Fibroblast of lung (primary cell): ENCODE measurements around the gene RAVER2. TPM values are rescaled to one million over a fixed set of nuclear protein-coding genes. Genes with fewer than 3 reads are reported as not detected.

Source experiments
- DNase-seq, 2 donors: peaks; one replicate each; pipeline versions ENCODE4 v3.0.0 to v3.0.0-alpha.2; 2010; ENCODE audit warnings: low read depth in 2 of 2
- H2AFZ ChIP-seq: 2 replicates; pipeline ENCODE4 v1.5.1; 2012; ENCODE audit warnings: low read length, control low read depth, inconsistent platforms
- H3K27ac ChIP-seq: 2 replicates; pipeline ENCODE4 v1.5.1; 2011; ENCODE audit warnings: low read length, control low read depth; ENCODE audit not compliant: insufficient read depth
- H3K27me3 ChIP-seq: 2 replicates; pipeline ENCODE4 v1.5.1; 2011; ENCODE audit warnings: mild to moderate bottlenecking, low read length; ENCODE audit not compliant: control insufficient read depth, insufficient read depth
- H3K36me3 ChIP-seq: 2 replicates; pipeline ENCODE4 v1.5.1; 2011; ENCODE audit warnings: low read length; ENCODE audit not compliant: control insufficient read depth, insufficient read depth
- H3K4me1 ChIP-seq: 2 replicates; pipeline ENCODE4 v1.5.1; 2011; ENCODE audit warnings: low read length; ENCODE audit not compliant: control insufficient read depth, insufficient read depth; ENCODE audit errors: extremely low read depth
- H3K4me2 ChIP-seq: 2 replicates; pipeline ENCODE4 v1.5.1; 2011; ENCODE audit warnings: low read length, control low read depth; ENCODE audit not compliant: insufficient read depth; ENCODE audit errors: extremely low read depth
- H3K4me3 ChIP-seq, 4 experiments: fragments of 200-600 bp in 1 of 4; sonication (generic) in 1 of 4; replicated peaks in 1 of 4; 2 replicates each; pipeline ENCODE4 v1.5.1; 2011 to 2016; ENCODE audit warnings: low read length in 4 of 4, low read depth in 3 of 4, mild to moderate bottlenecking in 3 of 4, control low read depth in 2 of 4, inconsistent platforms in 1 of 4, mixed read lengths in 1 of 4; ENCODE audit not compliant: insufficient read depth in 1 of 4; ENCODE audit errors: control extremely low read depth in 1 of 4
- H3K79me2 ChIP-seq: 2 replicates; pipeline ENCODE4 v1.5.1; 2012; ENCODE audit warnings: mild to moderate bottlenecking, low read length, inconsistent platforms; ENCODE audit not compliant: control insufficient read depth, insufficient read depth
- H3K9ac ChIP-seq: 2 replicates; pipeline ENCODE4 v1.5.1; 2011; ENCODE audit warnings: mild to moderate bottlenecking, low read length, control low read depth; ENCODE audit not compliant: insufficient read depth
- H3K9me3 ChIP-seq: 2 replicates; pipeline ENCODE4 v1.5.1; 2012; ENCODE audit warnings: low read depth, low read length; ENCODE audit not compliant: control insufficient read depth, insufficient read depth
- H4K20me1 ChIP-seq: 2 replicates; pipeline ENCODE4 v1.5.1; 2011; ENCODE audit warnings: low read length; ENCODE audit not compliant: control insufficient read depth, insufficient read depth; ENCODE audit errors: extremely low read depth
- CTCF ChIP-seq, 2 donors: IDR thresholded peaks in 1 of 2; conservative IDR thresholded peaks in 1 of 2; 1 replicate in 1 of 2; 2 replicates in 1 of 2; pipeline ENCODE4 v1.5.1; 2011 to 2012; ENCODE audit warnings: low read length in 2 of 2, control low read depth in 1 of 2, inconsistent platforms in 1 of 2, low read depth in 1 of 2, mild to moderate bottlenecking in 1 of 2
- EZH2 ChIP-seq: IDR thresholded peaks from 2 replicates; pipeline ENCODE4 v1.5.1; 2012; ENCODE audit warnings: low read length, control low read depth, mild to moderate bottlenecking; ENCODE audit errors: missing control alignments
- polyA plus RNA-seq, 2 donors: library from polyadenylated mRNA; depleted of rRNA in 1 of 2; stranded (reverse) in 1 of 2; unstranded in 1 of 2; fragments of >200 nt; gene quantifications; 2 replicates each; pipeline ENCODE4 v1.2.1, GENCODE V29; 2011 to 2012; ENCODE audit warnings: missing spikeins in 1 of 2
- total RNA-seq: library from RNA; depleted of rRNA; stranded (reverse); fragments of >200 nt; gene quantifications from 2 replicates; pipeline ENCODE4 v1.2.1, GENCODE V29; 2014

RAVER2 gene
- total and polyA plus RNA-seq, 2 donors (not counting 1 experiment from before 2014, with no cell fraction given): 4.3 to 5.6 TPM

- Histone ChIP-seq H3K4me3 (no peak overlapping the region), H3K27me3 (no peaks in the 10 kb centered on the region), H3K27ac (no peak overlapping the region), H3K4me1 (peaks cover 5% of the 10 kb centered on the region), H3K9ac (no peak overlapping the region), H3K4me2 (no peak overlapping the region), H2AFZ (no peak overlapping the region), H4K20me1 (no peaks in the 10 kb centered on the region), H3K79me2 (no peaks in the 10 kb centered on the region), H3K36me3 (peaks cover 11% of the 10 kb centered on the region), H3K9me3 (no peaks in the 10 kb centered on the region)
- TF ChIP-seq CTCF (conservative IDR thresholded peaks at IDR 0.05 in 1 of 2, IDR thresholded peaks at IDR 0.05 in 1 of 2; ENCODE audit: low read depth in 1 of 2, low read length in 2 of 2) (no peak), EZH2 (no peak)
- peak in 1 of 2 donors; percentile 3 for DNase-seq
These were observed 119.4 kb downstream of the RAVER2 start for GRCh38 chr1:64864018-64864940.

- no peak overlapping the region for H3K9ac ChIP-seq
- no peak overlapping the region for H3K4me2 ChIP-seq
- H2AFZ ChIP-seq: no peak overlapping the region
- no peak for DNase-seq
- no peak for TF ChIP-seq CTCF (conservative IDR thresholded peaks at IDR 0.05 in 1 of 2, IDR thresholded peaks at IDR 0.05 in 1 of 2; ENCODE audit: low read depth in 1 of 2, low read length in 2 of 2)
- no peak for TF ChIP-seq EZH2
- H3K9me3 ChIP-seq: no peaks in the 10 kb centered on the region
- H3K4me1 ChIP-seq: peaks cover 5% of the 10 kb centered on the region
- H3K4me3 ChIP-seq: no peak overlapping the region
- H3K79me2 ChIP-seq: no peaks in the 10 kb centered on the region
- no peak overlapping the region for H3K27ac ChIP-seq
- H4K20me1 ChIP-seq: no peaks in the 10 kb centered on the region
- peaks cover 9% of the 10 kb centered on the region for H3K36me3 ChIP-seq
- no peaks in the 10 kb centered on the region for H3K27me3 ChIP-seq
These were observed 120.4 kb downstream of the RAVER2 start for GRCh38 chr1:64865105-64865757.

GRCh38 chr1:64866689-64867088 is 121.8 kb downstream of the RAVER2 start:
- Histone ChIP-seq H3K27me3 (no peaks in the 10 kb centered on the region), H3K36me3 (peaks cover 9% of the 10 kb centered on the region), H3K4me2 (no peak overlapping the region), H3K79me2 (no peaks in the 10 kb centered on the region), H3K27ac (no peak overlapping the region), H3K4me1 (peaks cover 5% of the 10 kb centered on the region), H3K4me3 (no peak overlapping the region), H3K9ac (no peak overlapping the region), H2AFZ (no peak overlapping the region), H3K9me3 (no peaks in the 10 kb centered on the region), H4K20me1 (no peaks in the 10 kb centered on the region)
- peak in 1 of 2 donors; percentile 47 for DNase-seq
- TF ChIP-seq EZH2 (no peak), CTCF (conservative IDR thresholded peaks at IDR 0.05 in 1 of 2, IDR thresholded peaks at IDR 0.05 in 1 of 2; ENCODE audit: low read depth in 1 of 2, low read length in 2 of 2) (no peak)
